Measurements from ENCODE around the gene USP44. TPM values are rescaled to one million over a fixed set of nuclear protein-coding genes. Genes with fewer than 3 reads are reported as not detected.
A peak's percentile ranks its signal among the peaks of the same experiment; 100 is the strongest.

USP44 gene
- total and polyA plus RNA-seq, 2 of the 8 experiments (the other 6 are each of a cell fraction or from before 2014, with no cell fraction given), result 129 to 197 TPM

GRCh38 chr12:95553197-95553943 lies 2.1 kb upstream of the USP44 start:
- Histone ChIP-seq H3K9ac (replicated peaks in 1 of 4; ENCODE audit: extremely low read depth in 1 of 4, low read depth in 3 of 4, low read length in 3 of 4) (no peak overlapping the region), H2BK15ac (ENCODE audit: low read length) (no peak overlapping the region), H2BK12ac (ENCODE audit: low read depth, low read length) (0 out of 2 replicates have a peak overlapping the region, but pooled peaks have one; percentile 60), H3K9me3 (ENCODE audit: insufficient read depth in 2 of 2, low read depth in 1 of 2, low read length in 1 of 2) (no peaks in the 10 kb centered on the region), H2BK20ac (ENCODE audit: low read length) (no peak overlapping the region; the same call in 1 of the 2 replicates), H3K4me1 (replicated peaks in 1 of 4; ENCODE audit: control insufficient read depth in 3 of 4, insufficient read depth in 4 of 4, low read length in 3 of 4) (peaks cover 0 to 9% (median 3%) of the 10 kb centered on the region in 4 experiments; a peak in 5 of 7 replicates), H4K91ac (replicated peaks; ENCODE audit: insufficient read length, low read length) (no peak overlapping the region), H3K27me3 (replicated peaks in 1 of 4; ENCODE audit: control insufficient read depth in 3 of 4, extremely low read depth in 1 of 4, insufficient read depth in 3 of 4, low read length in 3 of 4) (no peaks in the 10 kb centered on the region), H4K20me1 (replicated peaks in 1 of 2; ENCODE audit: control insufficient read depth in 1 of 2, insufficient read depth in 2 of 2, low read length in 2 of 2) (no peaks in the 10 kb centered on the region), H2BK120ac (replicated peaks; ENCODE audit: low read depth, low read length) (no peak overlapping the region), H2BK5ac (ENCODE audit: low read depth, low read length) (peak overlapping the region; percentile 1; the same call in 1 of the 2 replicates), H3K23ac (ENCODE audit: insufficient read length) (no peak overlapping the region), H3K4me2 (ENCODE audit: insufficient read depth in 1 of 2, low read depth in 2 of 2, low read length in 2 of 2) (peak overlapping the region; percentile 13 to 97; a peak in 1 of 4 replicates), H3K14ac (ENCODE audit: insufficient read length) (no peak overlapping the region), H3K23me2 (ENCODE audit: low read depth, low read length) (peaks cover 6% of the 10 kb centered on the region; the same call in 1 of the 2 replicates), H3K79me2 (ENCODE audit: control insufficient read depth in 1 of 2, insufficient read depth in 2 of 2, low read length in 2 of 2) (peaks cover 5 to 63% of the 10 kb centered on the region in 2 experiments), H2AK5ac (ENCODE audit: low read depth, low read length) (0 out of 2 replicates have a peak overlapping the region, but pooled peaks have one; percentile 78), H3K79me1 (ENCODE audit: low read depth, low read length) (no peaks in the 10 kb centered on the region), H3K56ac (replicated peaks; ENCODE audit: insufficient read length, low read depth, low read length) (no peak overlapping the region), H3K36me3 (ENCODE audit: control insufficient read depth in 2 of 4, insufficient read depth in 4 of 4, low read length in 3 of 4) (peaks cover 0 to 8% (median 0%) of the 10 kb centered on the region in 4 experiments; a peak in 2 of 8 replicates), H4K8ac (ENCODE audit: extremely low read depth, insufficient read depth, low read length) (no peak overlapping the region), H3K4ac (replicated peaks; ENCODE audit: insufficient read length, low read depth, low read length) (no peak overlapping the region), H3K18ac (ENCODE audit: extremely low read depth, low read length) (no peak overlapping the region; the same call in 1 of the 2 replicates), H4K5ac (ENCODE audit: insufficient read length, low read depth, low read length) (peak overlapping the region; percentile 65), H3K4me3 (ENCODE audit: extremely low read depth in 1 of 4, insufficient read depth in 2 of 4, low read depth in 3 of 4, low read length in 4 of 4) (peak overlapping the region in 1 of 4 experiments; percentile 16; a peak in 1 of 8 replicates), H2AFZ (ENCODE audit: low read length) (no peak overlapping the region), H3K27ac (ENCODE audit: low read depth, low read length) (no peak overlapping the region)
- POLR2A ChIA-PET (ENCODE audit: partially characterized antibody), result interaction anchor here (1.7 to 3.5 kb wide), 3 partner anchors 13 to 31 kb away, joined by 3 to 17 read pairs (median 16); no protein-coding TSS in a partner anchor
- DNase-seq (ENCODE audit: low read depth in 1 of 2, low spot score in 2 of 2) (no peak), FAIRE-seq (no peak)
- no peak for TF ChIP-seq CBX8 (IDR thresholded peaks at IDR 0.05; ENCODE audit: borderline replicate concordance, low read depth, low read length)
- TF ChIP-seq, protein P1, sequence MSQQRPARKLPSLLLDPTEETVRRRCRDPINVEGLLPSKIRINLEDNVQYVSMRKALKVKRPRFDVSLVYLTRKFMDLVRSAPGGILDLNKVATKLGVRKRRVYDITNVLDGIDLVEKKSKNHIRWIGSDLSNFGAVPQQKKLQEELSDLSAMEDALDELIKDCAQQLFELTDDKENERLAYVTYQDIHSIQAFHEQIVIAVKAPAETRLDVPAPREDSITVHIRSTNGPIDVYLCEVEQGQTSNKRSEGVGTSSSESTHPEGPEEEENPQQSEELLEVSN (IDR thresholded peaks at IDR 0.05), result no peak
- TF ChIP-seq KDM4A (IDR thresholded peaks at IDR 0.05; ENCODE audit: low read depth, low read length, severe bottlenecking), result no peak
- TF ChIP-seq EGR1 (IDR thresholded peaks at IDR 0.05; ENCODE audit: borderline replicate concordance, low read depth, low read length), result no peak
- CTCF ChIA-PET (ENCODE audit: partially characterized antibody), result interaction anchor here (0.6 to 1.2 kb wide), 4 partner anchors 8 to 366 kb away, joined by 3 to 6 read pairs (median 3); no protein-coding TSS in a partner anchor
- WGBS, 2 experiments (ENCODE audit: extremely low coverage in 1 of 2, insufficient coverage in 1 of 2, insufficient read length in 1 of 2, insufficient replicate concordance in 2 of 2, low coverage in 1 of 2, low lambda C conversion rate in 2 of 2, missing lambda C conversion rate in 1 of 2), result 88% methylated on average over 5 of the region's 5 CpGs; no CpG with 5 or more reads in 1 of the 2 experiments
